Stimulated activated naive CD8-positive, alpha-beta T cell treated with anti-CD3 and anti-CD28 coated beads, Interleukin-15, Interleukin-2, amounts not matched to agents 100 ng/mL and 50 ng/mL, for 24 hours (primary cell): ENCODE results near the gene CLIC1.
"Not testable (repeated sequence)": the region's sequence is repeated elsewhere in the genome, so short reads cannot be mapped to it uniquely, and the experiment has no call there.

Experiments
- H3K27ac Mint-ChIP-seq: one replicate; pipeline ENCODE4 v1.8.0; 2021; ENCODE audit warnings: mild to moderate bottlenecking, mixed read lengths
- H3K27me3 Mint-ChIP-seq: one replicate; pipeline ENCODE4 v1.8.0; 2021; ENCODE audit warnings: mixed read lengths
- H3K36me3 Mint-ChIP-seq: one replicate; pipeline ENCODE4 v1.8.0; 2021; ENCODE audit warnings: low read depth, mixed read lengths
- H3K4me1 Mint-ChIP-seq: one replicate; pipeline ENCODE4 v1.8.0; 2021; ENCODE audit warnings: low read depth, mixed read lengths
- H3K4me3 Mint-ChIP-seq: one replicate; pipeline ENCODE4 v1.8.0; 2021; ENCODE audit warnings: mild to moderate bottlenecking, mixed read lengths
- H3K9me3 Mint-ChIP-seq: one replicate; pipeline ENCODE4 v1.8.0; 2021; ENCODE audit warnings: mixed read lengths

CLIC1 gene

GRCh38 chr6:31710523-31711219, 25.7 kb downstream of the CLIC1 start:
- H3K4me3 Mint-ChIP-seq, result no peak overlapping the region
- H3K36me3 Mint-ChIP-seq, result no peaks in the 10 kb centered on the region
- no peaks in the 10 kb centered on the region for H3K9me3 Mint-ChIP-seq
- H3K27me3 Mint-ChIP-seq, result no peaks in the 10 kb centered on the region
- H3K4me1 Mint-ChIP-seq, result peaks cover 14% of the 10 kb centered on the region
- H3K27ac Mint-ChIP-seq, result no peak overlapping the region

DNA sequence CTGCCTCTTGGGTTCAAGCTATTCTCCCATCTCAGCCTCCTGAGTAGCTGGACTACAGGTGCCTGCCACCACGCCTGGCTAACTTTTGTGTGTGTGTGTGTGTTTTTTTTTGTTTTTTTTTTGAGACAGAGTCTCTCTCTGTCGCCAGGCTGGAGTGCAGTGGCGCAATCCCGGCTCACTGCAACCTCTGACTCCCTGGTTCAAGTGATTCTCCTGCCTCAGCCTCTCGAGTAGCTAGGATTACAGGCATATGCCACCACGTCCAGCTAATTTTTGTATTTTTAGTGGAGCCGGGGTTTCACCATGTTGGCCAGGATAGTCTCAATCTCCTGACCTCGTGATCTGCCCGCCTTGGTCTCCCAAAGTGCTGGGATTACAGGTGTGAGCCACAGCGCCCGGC, 27.2 kb downstream of the CLIC1 start:
- H3K4me3 Mint-ChIP-seq, H3K36me3 Mint-ChIP-seq, H3K9me3 Mint-ChIP-seq, H3K27ac Mint-ChIP-seq, H3K27me3 Mint-ChIP-seq: not testable (repeated sequence)
- H3K4me1 Mint-ChIP-seq, result peaks cover 14% of the 10 kb centered on the region

DNA sequence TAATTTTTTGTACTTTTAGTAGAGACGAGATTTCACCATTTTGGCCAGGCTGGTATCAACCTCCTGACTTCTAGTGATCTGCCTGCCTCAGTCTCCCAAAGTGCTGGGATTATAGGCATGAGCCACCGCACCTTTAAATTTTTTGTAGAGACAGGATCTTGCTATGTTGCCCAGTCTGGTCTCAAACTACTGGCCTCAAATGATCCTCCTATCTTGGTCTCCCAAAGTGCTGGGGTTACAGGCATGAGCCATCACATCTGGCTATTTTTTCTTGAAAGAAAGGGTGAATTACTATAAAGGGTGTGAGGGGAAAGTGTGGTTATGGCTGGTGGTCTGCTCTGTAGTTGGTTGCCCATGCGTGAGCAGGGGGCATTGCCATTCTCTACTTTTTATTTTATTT, 28.1 kb downstream of the CLIC1 start:
- H3K4me1 Mint-ChIP-seq, result peaks cover 14% of the 10 kb centered on the region
- H3K9me3 Mint-ChIP-seq, result no peaks in the 10 kb centered on the region
- no peaks in the 10 kb centered on the region for H3K27me3 Mint-ChIP-seq
- H3K27ac Mint-ChIP-seq, result no peak overlapping the region
- H3K4me3 Mint-ChIP-seq, result no peak overlapping the region
- H3K36me3 Mint-ChIP-seq, result no peaks in the 10 kb centered on the region

GRCh38 chr6:31707701-31708100, 28.6 kb downstream of the CLIC1 start:
- H3K27ac Mint-ChIP-seq, result no peak overlapping the region
- H3K36me3 Mint-ChIP-seq, result no peaks in the 10 kb centered on the region
- no peaks in the 10 kb centered on the region for H3K27me3 Mint-ChIP-seq
- H3K4me1 Mint-ChIP-seq, result peaks cover 14% of the 10 kb centered on the region
- H3K4me3 Mint-ChIP-seq, result no peak overlapping the region
- no peaks in the 10 kb centered on the region for H3K9me3 Mint-ChIP-seq

GRCh38 chr6:31706599-31706998, 29.7 kb downstream of the CLIC1 start, which contains the start of gene LY6G6F:
Gene LY6G6F, plus strand, starts transcription at chr6:31706866. Its CDS starts 41 bp downstream, at chr6:31706907.
- Mint-ChIP-seq H3K36me3 (no peaks in the 10 kb centered on the region), H3K4me1 (peaks cover 22% of the 10 kb centered on the region), H3K27ac (no peak within 1 kb of the TSS), H3K4me3 (no peak within 1 kb of the TSS), H3K27me3 (no peaks in the 10 kb centered on the region), H3K9me3 (no peaks in the 10 kb centered on the region)

- Mint-ChIP-seq H3K4me3 (no peak overlapping the region), H3K4me1 (peaks cover 23% of the 10 kb centered on the region), H3K27me3 (no peaks in the 10 kb centered on the region), H3K36me3 (peaks cover 4% of the 10 kb centered on the region), H3K27ac (no peak overlapping the region), H3K9me3 (no peaks in the 10 kb centered on the region)
These were observed 30.4 kb downstream of the CLIC1 start for GRCh38 chr6:31705931-31706330.

DNA sequence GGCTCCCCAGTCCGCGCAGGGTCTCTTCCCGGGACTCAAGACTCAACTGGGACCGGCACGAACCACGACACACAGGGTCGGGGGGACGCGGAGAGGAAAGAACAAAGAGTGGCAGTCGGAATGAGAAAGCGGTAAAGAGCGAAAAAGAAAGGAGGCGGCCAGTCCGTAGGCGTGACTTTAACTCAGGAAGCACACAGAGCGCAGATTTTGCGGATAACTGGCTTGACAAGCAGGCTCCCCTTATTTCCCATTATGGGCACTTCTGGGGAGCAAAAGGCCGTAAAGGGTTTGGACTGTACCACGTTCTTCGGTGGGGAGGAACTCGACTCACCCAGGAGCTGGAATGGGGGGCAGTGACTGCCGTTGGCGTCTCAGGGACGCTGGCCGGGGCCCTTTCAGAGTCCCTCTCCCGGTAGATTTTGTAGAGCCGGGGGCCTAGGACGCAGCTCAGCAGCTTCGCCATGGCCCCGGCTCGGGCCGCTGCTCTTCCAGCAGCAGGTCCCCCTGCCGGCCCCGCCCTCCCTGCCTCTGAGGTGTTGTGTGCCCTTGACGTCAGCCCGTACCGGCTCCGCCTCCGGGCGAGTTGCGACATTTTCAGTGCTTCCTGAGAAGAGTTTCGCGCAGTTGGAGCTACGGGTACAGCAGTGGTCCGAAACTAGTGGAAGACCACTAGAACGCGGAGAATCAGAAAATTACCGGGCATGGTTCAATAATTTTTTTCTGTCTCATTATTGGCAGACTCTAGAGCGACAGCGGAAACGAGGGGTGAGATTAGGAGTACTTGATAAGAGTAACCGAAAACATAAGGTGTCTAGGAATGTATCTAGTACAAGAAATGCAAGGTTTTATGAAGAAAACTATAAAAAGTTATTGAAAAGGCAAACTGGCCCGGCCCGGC, 33.3 kb downstream of the CLIC1 start, which contains the start of gene ABHD16A:
TSS of gene ABHD16A (minus strand) at position 506 of the 898 bp plus-strand sequence. CDS start at position 463, 43 bp downstream.
- H3K27me3 Mint-ChIP-seq, result no peaks in the 10 kb centered on the region
- H3K4me1 Mint-ChIP-seq, result peaks cover 22% of the 10 kb centered on the region
- H3K9me3 Mint-ChIP-seq, result no peaks in the 10 kb centered on the region
- peak within 1 kb of the TSS; percentile 100 for H3K4me3 Mint-ChIP-seq
- H3K27ac Mint-ChIP-seq, result peak within 1 kb of the TSS; percentile 98
- peaks cover 11% of the 10 kb centered on the region for H3K36me3 Mint-ChIP-seq

DNA sequence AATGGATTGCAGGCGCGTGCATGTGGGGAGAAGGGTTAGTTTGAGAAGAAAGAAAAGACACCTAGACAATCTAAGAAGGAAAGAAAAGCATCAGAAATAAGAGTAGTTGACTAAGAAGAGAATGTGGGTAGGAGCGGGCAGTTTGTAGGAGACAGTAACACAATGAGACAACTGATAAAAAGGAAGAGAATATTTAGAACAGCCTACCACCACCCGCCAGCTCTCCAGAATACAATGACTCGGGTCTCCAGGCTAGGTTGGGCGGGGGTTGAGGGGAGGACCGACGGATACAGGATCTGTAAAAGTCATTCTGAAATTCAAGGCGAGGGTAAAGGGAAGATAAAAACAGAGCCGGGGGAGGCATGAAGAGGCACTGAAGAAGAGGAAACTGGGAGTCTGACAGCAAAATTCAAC, 33.9 kb downstream of the CLIC1 start:
- Mint-ChIP-seq H3K36me3 (peaks cover 17% of the 10 kb centered on the region), H3K27ac (peak overlapping the region; percentile 98), H3K4me1 (peaks cover 29% of the 10 kb centered on the region), H3K4me3 (peak overlapping the region; percentile 100), H3K27me3 (no peaks in the 10 kb centered on the region), H3K9me3 (no peaks in the 10 kb centered on the region)

GRCh38 chr6:31701666-31702404, 34.5 kb downstream of the CLIC1 start:
- H3K27ac Mint-ChIP-seq, result peak overlapping the region; percentile 98
- no peaks in the 10 kb centered on the region for H3K9me3 Mint-ChIP-seq
- H3K4me1 Mint-ChIP-seq, result peaks cover 31% of the 10 kb centered on the region
- no peaks in the 10 kb centered on the region for H3K27me3 Mint-ChIP-seq
- H3K4me3 Mint-ChIP-seq, result peak overlapping the region; percentile 100
- peaks cover 21% of the 10 kb centered on the region for H3K36me3 Mint-ChIP-seq

GRCh38 chr6:31700740-31701401, 35.5 kb downstream of the CLIC1 start:
- Mint-ChIP-seq H3K4me3 (peak overlapping the region; percentile 100), H3K27ac (peak overlapping the region; percentile 32), H3K9me3 (no peaks in the 10 kb centered on the region), H3K4me1 (peaks cover 31% of the 10 kb centered on the region), H3K36me3 (peaks cover 26% of the 10 kb centered on the region), H3K27me3 (no peaks in the 10 kb centered on the region)

DNA sequence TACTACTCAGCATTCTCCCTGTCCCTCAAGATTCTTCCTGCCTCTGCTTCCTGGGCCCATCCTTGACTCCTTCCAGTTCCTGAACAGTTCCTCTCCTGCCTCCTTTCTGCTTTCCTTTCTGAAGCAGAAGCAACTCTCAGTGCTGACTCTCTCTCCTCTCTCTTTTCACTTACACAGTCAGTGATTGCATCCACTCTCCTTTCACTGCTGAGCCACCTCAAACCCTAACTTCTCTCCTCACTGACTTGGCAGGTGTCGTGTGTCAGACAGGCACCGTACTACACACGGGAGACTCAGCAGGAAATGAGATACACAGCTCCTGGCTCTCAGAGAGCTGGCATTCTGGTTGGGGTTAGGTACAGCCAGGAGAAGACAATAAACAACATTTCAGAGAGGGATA, 38.8 kb downstream of the CLIC1 start:
- Mint-ChIP-seq H3K4me3 (no peak overlapping the region), H3K27ac (peak overlapping the region; percentile 26), H3K4me1 (peaks cover 27% of the 10 kb centered on the region), H3K36me3 (peaks cover 42% of the 10 kb centered on the region), H3K9me3 (no peaks in the 10 kb centered on the region), H3K27me3 (no peaks in the 10 kb centered on the region)

- no peaks in the 10 kb centered on the region for H3K9me3 Mint-ChIP-seq
- H3K4me1 Mint-ChIP-seq, result peaks cover 25% of the 10 kb centered on the region
- no peak overlapping the region for H3K4me3 Mint-ChIP-seq
- H3K36me3 Mint-ChIP-seq, result peaks cover 48% of the 10 kb centered on the region
- H3K27me3 Mint-ChIP-seq, result no peaks in the 10 kb centered on the region
- no peak overlapping the region for H3K27ac Mint-ChIP-seq
These were observed 42.8 kb downstream of the CLIC1 start for GRCh38 chr6:31693535-31693934.

DNA sequence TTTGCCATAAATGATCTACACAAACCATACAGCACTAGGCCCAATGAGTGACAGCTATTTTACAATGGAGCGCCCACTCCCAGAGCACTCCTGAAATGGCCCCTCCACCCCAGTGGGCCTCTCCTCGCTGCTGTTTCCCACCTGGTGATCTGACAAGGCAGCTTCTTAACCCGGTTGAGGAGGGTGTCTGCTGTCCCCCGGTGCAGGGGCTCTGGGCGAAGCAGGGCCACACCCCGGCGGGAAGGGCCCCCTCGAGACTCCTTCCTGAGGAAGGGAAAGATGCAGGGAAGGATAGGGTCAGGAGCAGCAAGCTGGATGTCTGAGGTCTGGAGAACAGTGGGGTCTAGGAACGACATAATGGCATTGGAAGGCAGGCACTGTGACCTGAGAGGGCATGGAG, 43.4 kb downstream of the CLIC1 start:
- Mint-ChIP-seq H3K4me3 (no peak overlapping the region), H3K27ac (no peak overlapping the region), H3K27me3 (no peaks in the 10 kb centered on the region), H3K4me1 (peaks cover 23% of the 10 kb centered on the region), H3K9me3 (no peaks in the 10 kb centered on the region), H3K36me3 (peaks cover 47% of the 10 kb centered on the region)

DNA sequence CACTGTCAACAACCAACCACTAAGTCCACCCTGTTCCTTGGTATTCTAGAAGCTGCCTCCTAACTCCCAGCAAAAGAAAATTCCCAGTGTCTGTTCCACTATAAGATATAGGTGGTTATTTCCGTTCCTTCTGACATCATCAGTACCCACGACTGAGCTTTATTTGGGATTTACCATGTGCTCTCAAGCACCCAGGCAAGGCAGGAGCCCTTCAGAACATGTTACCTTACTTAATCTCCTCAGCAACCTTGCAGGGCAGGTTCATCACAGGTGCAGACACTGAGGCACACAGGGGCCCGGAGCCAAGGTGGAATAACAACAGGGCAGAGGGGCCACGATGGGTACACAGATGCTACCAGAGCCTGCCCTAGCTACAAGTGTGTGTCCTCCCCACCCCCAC, 44.0 kb downstream of the CLIC1 start:
- no peaks in the 10 kb centered on the region for H3K9me3 Mint-ChIP-seq
- H3K36me3 Mint-ChIP-seq, result peaks cover 45% of the 10 kb centered on the region

More for the DNA sequence above, 44.0 kb downstream of the CLIC1 start:
- Mint-ChIP-seq H3K4me1 (peaks cover 17% of the 10 kb centered on the region), H3K4me3 (no peak overlapping the region), H3K27me3 (no peaks in the 10 kb centered on the region), H3K27ac (no peak overlapping the region)
